Measurements from ENCODE around the gene SLC47A1. TPM values are rescaled to one million over a fixed set of nuclear protein-coding genes. Genes with fewer than 3 reads are reported as not detected.

The SLC47A1 gene
- total RNA-seq, 1 experiment from 2014 or later, result 16.1 TPM

DNA sequence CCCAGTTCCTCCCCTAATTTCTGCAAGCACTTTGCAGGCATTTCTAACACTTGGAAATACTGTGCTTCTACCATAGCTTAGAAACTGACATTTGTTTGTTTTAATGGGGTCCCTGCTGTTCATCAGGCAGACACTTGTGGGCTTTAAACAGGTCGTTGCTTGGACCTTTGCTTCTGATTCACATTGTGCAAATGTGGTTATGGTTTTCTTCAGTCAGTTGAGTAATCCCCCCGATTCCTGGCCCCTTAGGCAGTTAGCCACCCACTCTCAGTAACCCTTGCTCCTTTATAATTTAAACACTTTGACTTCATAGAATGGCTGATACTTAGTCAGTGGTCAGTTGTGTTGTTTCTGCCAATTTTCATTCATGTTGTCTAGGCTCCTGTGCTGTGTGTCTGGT lies 39.4 kb downstream of the SLC47A1 start:
- Histone ChIP-seq H3K9me3 (ENCODE audit: control insufficient read depth, insufficient read depth, low read depth, low read length) (no peaks in the 10 kb centered on the region), H3K27me3 (ENCODE audit: control insufficient read depth, insufficient read depth, low read length) (no peaks in the 10 kb centered on the region), H3K4me1 (ENCODE audit: control insufficient read depth, insufficient read depth, low read length) (no peaks in the 10 kb centered on the region; the same call in 1 of the 2 replicates), H3K36me3 (ENCODE audit: control insufficient read depth, insufficient read depth, low read length) (no peaks in the 10 kb centered on the region), H3K27ac (ENCODE audit: low read length) (no peak overlapping the region), H3K4me3 (ENCODE audit: low read depth in 2 of 2, low read length in 2 of 2) (no peak overlapping the region)
- DNase-seq (ENCODE audit: low read depth, low spot score) (no peak), ATAC-seq (no peak)
- in situ Hi-C loops (cut with HindIII; ENCODE audit: low pct_unique_long_range_greater_than_20kb, low sequenced_read_pairs), result no loop called here
- ChIA-PET POLR2A (interaction anchor here (0.5 kb wide), 1 partner anchor 341 kb away, joined by 3 read pairs; no protein-coding TSS in a partner anchor), CTCF (no interaction called here)
- intact Hi-C loops (cut with micrococcal nuclease; ENCODE audit: unreplicated experiment), result no loop called here
- BruUV-seq (replicated peaks), result no TSS peak
- no peak for TF ChIP-seq POLR2AphosphoS5 (IDR thresholded peaks at IDR 0.05; ENCODE audit: low read depth, low read length)
- no peak for TF ChIP-seq REST (IDR thresholded peaks at IDR 0.05; ENCODE audit: insufficient read depth in 1 of 2, low read depth in 2 of 2, low read length in 1 of 2)
- no peak for TF ChIP-seq TCF7L2 (IDR thresholded peaks at IDR 0.05; ENCODE audit: low read depth, low read length)
- no peak for TF ChIP-seq SIN3A (IDR thresholded peaks at IDR 0.05; ENCODE audit: borderline replicate concordance, insufficient read depth, low read depth, low read length)
- TF ChIP-seq, protein P1, sequence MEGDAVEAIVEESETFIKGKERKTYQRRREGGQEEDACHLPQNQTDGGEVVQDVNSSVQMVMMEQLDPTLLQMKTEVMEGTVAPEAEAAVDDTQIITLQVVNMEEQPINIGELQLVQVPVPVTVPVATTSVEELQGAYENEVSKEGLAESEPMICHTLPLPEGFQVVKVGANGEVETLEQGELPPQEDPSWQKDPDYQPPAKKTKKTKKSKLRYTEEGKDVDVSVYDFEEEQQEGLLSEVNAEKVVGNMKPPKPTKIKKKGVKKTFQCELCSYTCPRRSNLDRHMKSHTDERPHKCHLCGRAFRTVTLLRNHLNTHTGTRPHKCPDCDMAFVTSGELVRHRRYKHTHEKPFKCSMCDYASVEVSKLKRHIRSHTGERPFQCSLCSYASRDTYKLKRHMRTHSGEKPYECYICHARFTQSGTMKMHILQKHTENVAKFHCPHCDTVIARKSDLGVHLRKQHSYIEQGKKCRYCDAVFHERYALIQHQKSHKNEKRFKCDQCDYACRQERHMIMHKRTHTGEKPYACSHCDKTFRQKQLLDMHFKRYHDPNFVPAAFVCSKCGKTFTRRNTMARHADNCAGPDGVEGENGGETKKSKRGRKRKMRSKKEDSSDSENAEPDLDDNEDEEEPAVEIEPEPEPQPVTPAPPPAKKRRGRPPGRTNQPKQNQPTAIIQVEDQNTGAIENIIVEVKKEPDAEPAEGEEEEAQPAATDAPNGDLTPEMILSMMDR (IDR thresholded peaks at IDR 0.05), result no peak

DNA sequence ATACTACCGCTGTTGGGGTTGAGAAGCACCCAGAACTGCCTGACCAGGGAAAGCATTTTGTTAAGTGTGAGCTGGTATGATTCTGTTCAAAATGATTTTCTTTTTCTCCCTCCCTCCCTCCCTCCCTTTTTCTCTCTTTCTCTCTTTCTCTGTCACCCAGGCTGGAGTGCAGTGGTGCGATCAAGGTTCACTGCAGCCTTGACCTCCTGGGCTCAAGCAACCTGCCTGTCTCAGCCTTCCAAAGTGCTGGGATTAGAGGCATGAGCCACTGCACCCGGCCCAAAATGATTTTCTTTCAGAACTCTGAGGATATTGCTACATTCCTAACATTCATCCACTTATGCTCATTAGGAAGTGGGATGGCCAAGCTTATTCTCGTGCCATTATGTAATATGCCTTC lies 41.3 kb downstream of the SLC47A1 start:
- POLR2A ChIA-PET, result no interaction called here
- TF ChIP-seq TCF7L2 (IDR thresholded peaks at IDR 0.05; ENCODE audit: low read depth, low read length), result no peak
- no peak for TF ChIP-seq POLR2AphosphoS5 (IDR thresholded peaks at IDR 0.05; ENCODE audit: low read depth, low read length)
- TF ChIP-seq REST (IDR thresholded peaks at IDR 0.05; ENCODE audit: insufficient read depth in 1 of 2, low read depth in 2 of 2, low read length in 1 of 2), result no peak
- TF ChIP-seq, protein P1 (IDR thresholded peaks at IDR 0.05), result no peak
- TF ChIP-seq SIN3A (IDR thresholded peaks at IDR 0.05; ENCODE audit: borderline replicate concordance, insufficient read depth, low read depth, low read length), result no peak
- in situ Hi-C loops (cut with HindIII; ENCODE audit: low pct_unique_long_range_greater_than_20kb, low sequenced_read_pairs) (no loop called here), intact Hi-C loops (cut with micrococcal nuclease; ENCODE audit: unreplicated experiment) (no loop called here)
- Histone ChIP-seq H3K4me1 (ENCODE audit: control insufficient read depth, insufficient read depth, low read length) (no peaks in the 10 kb centered on the region; the same call in 1 of the 2 replicates), H3K27ac (ENCODE audit: low read length) (no peak overlapping the region), H3K4me3 (ENCODE audit: low read depth in 2 of 2, low read length in 2 of 2) (no peak overlapping the region), H3K27me3 (ENCODE audit: control insufficient read depth, insufficient read depth, low read length) (no peaks in the 10 kb centered on the region), H3K9me3 (ENCODE audit: control insufficient read depth, insufficient read depth, low read depth, low read length) (no peaks in the 10 kb centered on the region), H3K36me3 (ENCODE audit: control insufficient read depth, insufficient read depth, low read length) (no peaks in the 10 kb centered on the region)
- no TSS peak for BruUV-seq (replicated peaks)
- DNase-seq (ENCODE audit: low read depth, low spot score) (no peak), ATAC-seq (no peak)
- CTCF ChIA-PET, result interaction anchor here (0.7 kb wide), 1 partner anchor 127 kb away, joined by 3 read pairs; no protein-coding TSS in a partner anchor
